H9 (cell line): Measurements from ENCODE around the gene RAPGEF6. TPM values are rescaled to one million over a fixed set of nuclear protein-coding genes. Genes with fewer than 3 reads are reported as not detected.
"Not testable (repeated sequence)": the region's sequence is repeated elsewhere in the genome, so short reads cannot be mapped to it uniquely, and the experiment has no call there.

Experiments
- DNase-seq: peaks from one replicate; pipeline ENCODE4 v3.0.0-alpha.2; 2017
- H2AFZ ChIP-seq: one replicate; pipeline ENCODE4 v1.6.1; 2013; ENCODE audit warnings: mild to moderate bottlenecking, low read length, control low read depth, moderate library complexity
- H2AK5ac ChIP-seq: 2 replicates; pipeline ENCODE4 v1.6.1; 2013; ENCODE audit warnings: low read length, control low read depth, mixed read lengths; ENCODE audit not compliant: insufficient read length
- H2BK120ac ChIP-seq: one replicate; pipeline ENCODE4 v1.6.1; 2013; ENCODE audit warnings: low read depth, mild to moderate bottlenecking, low read length, control low read depth, inconsistent platforms; ENCODE audit not compliant: poor library complexity, severe bottlenecking
- H2BK12ac ChIP-seq: 2 replicates; pipeline ENCODE4 v1.6.1; 2013; ENCODE audit warnings: low read length, control low read depth, mixed read lengths, low read depth; ENCODE audit not compliant: insufficient read length
- H2BK15ac ChIP-seq: 2 replicates; pipeline ENCODE4 v1.6.1; 2013; ENCODE audit warnings: low read depth, low read length, control low read depth
- H2BK20ac ChIP-seq: one replicate; pipeline ENCODE4 v1.6.1; 2013; ENCODE audit warnings: low read depth, mild to moderate bottlenecking, low read length, control low read depth, inconsistent platforms; ENCODE audit not compliant: poor library complexity, severe bottlenecking
- H2BK5ac ChIP-seq: 2 replicates; pipeline ENCODE4 v1.6.1; 2013; ENCODE audit warnings: low read length, control low read depth, mixed read lengths; ENCODE audit not compliant: insufficient read length
- H3K14ac ChIP-seq: 2 replicates; pipeline ENCODE4 v1.6.1; 2013; ENCODE audit warnings: low read length, control low read depth; ENCODE audit not compliant: insufficient read depth
- H3K18ac ChIP-seq: 2 replicates; pipeline ENCODE4 v1.6.1; 2013; ENCODE audit warnings: low read depth, mild to moderate bottlenecking, mixed read lengths, low read length, control low read depth; ENCODE audit not compliant: insufficient read length
- H3K23ac ChIP-seq: 2 replicates; pipeline ENCODE4 v1.6.1; 2013; ENCODE audit warnings: low read length, control low read depth, mixed read lengths, low read depth; ENCODE audit not compliant: insufficient read length
- H3K23me2 ChIP-seq: 2 replicates; pipeline ENCODE4 v1.6.1; 2013; ENCODE audit warnings: low read depth, mild to moderate bottlenecking, mixed read lengths, low read length, control low read depth; ENCODE audit not compliant: insufficient read length, poor library complexity, severe bottlenecking
- H3K27ac ChIP-seq: 2 replicates; pipeline ENCODE4 v1.5.1; 2013; ENCODE audit warnings: low read length, control low read depth, mixed read lengths, low read depth; ENCODE audit not compliant: insufficient read length
- H3K27me3 ChIP-seq: 2 replicates; pipeline ENCODE4 v1.6.1; 2013; ENCODE audit warnings: low read length, control low read depth, inconsistent platforms; ENCODE audit not compliant: insufficient read depth
- H3K4ac ChIP-seq: 2 replicates; pipeline ENCODE4 v1.6.1; 2013; ENCODE audit warnings: low read depth, mild to moderate bottlenecking, control low read depth, inconsistent platforms, low read length, moderate library complexity
- H3K4me1 ChIP-seq: 2 replicates; pipeline ENCODE4 v1.6.1; 2013; ENCODE audit warnings: low read length, control low read depth, inconsistent platforms; ENCODE audit not compliant: insufficient read depth
- H3K4me2 ChIP-seq: 2 replicates; pipeline ENCODE4 v1.6.1; 2013; ENCODE audit warnings: low read length, control low read depth, mixed read lengths; ENCODE audit not compliant: insufficient read length, insufficient read depth
- H3K56ac ChIP-seq: 2 replicates; pipeline ENCODE4 v1.6.1; 2013; ENCODE audit warnings: low read depth, mild to moderate bottlenecking, mixed read lengths, low read length, control low read depth; ENCODE audit not compliant: insufficient read length
- H3K79me1 ChIP-seq: 2 replicates; pipeline ENCODE4 v1.6.1; 2013; ENCODE audit warnings: low read depth, mild to moderate bottlenecking, moderate library complexity, low read length, control low read depth, inconsistent platforms; ENCODE audit not compliant: insufficient read depth, poor library complexity, severe bottlenecking
- H3K79me2 ChIP-seq: 2 replicates; pipeline ENCODE4 v1.6.1; 2013; ENCODE audit warnings: low read length, control low read depth, inconsistent platforms; ENCODE audit not compliant: insufficient read depth
- H3K9ac ChIP-seq: 2 replicates; pipeline ENCODE4 v1.6.1; 2013; ENCODE audit warnings: low read length, control low read depth, mixed read lengths; ENCODE audit not compliant: insufficient read length; ENCODE audit errors: extremely low read depth
- H3K9me3 ChIP-seq: one replicate; pipeline ENCODE4 v1.6.1; 2013; ENCODE audit warnings: low read depth, low read length, inconsistent platforms; ENCODE audit not compliant: control insufficient read depth
- H3T11ph ChIP-seq: one replicate; pipeline ENCODE4 v1.6.1; 2013; ENCODE audit warnings: mild to moderate bottlenecking, low read length, control low read depth, inconsistent platforms
- H4K20me1 ChIP-seq: one replicate; pipeline ENCODE4 v1.6.1; 2013; ENCODE audit not compliant: control insufficient read depth, insufficient read length, insufficient read depth
- H4K5ac ChIP-seq: 2 replicates; pipeline ENCODE4 v1.6.1; 2013; ENCODE audit warnings: low read depth, mild to moderate bottlenecking, mixed read lengths, low read length, control low read depth; ENCODE audit not compliant: insufficient read length
- H4K8ac ChIP-seq: replicated peaks from 2 replicates; pipeline ENCODE4 v1.6.1; 2013; ENCODE audit warnings: low read length, control low read depth, mixed read lengths, low read depth; ENCODE audit not compliant: insufficient read length
- H4K91ac ChIP-seq: 2 replicates; pipeline ENCODE4 v1.6.1; 2013; ENCODE audit warnings: low read depth, mild to moderate bottlenecking, moderate library complexity, mixed read lengths, low read length, control low read depth; ENCODE audit not compliant: insufficient read length
- H3K27ac Mint-ChIP-seq, 3 experiments: 2 replicates in 2 of 3; 3 replicates in 1 of 3; pipeline ENCODE4 v1.8.0; 2020 to 2021; ENCODE audit warnings: mixed read lengths in 3 of 3, mild to moderate bottlenecking in 1 of 3, moderate library complexity in 1 of 3
- H3K27me3 Mint-ChIP-seq: 2 replicates; pipeline ENCODE4 v1.8.0; 2021; ENCODE audit warnings: low read depth, mild to moderate bottlenecking, moderate library complexity, mixed read lengths
- H3K36me3 Mint-ChIP-seq, 3 experiments: 2 replicates in 2 of 3; 3 replicates in 1 of 3; pipeline ENCODE4 v1.8.0; 2020 to 2021; ENCODE audit warnings: low read depth in 3 of 3, mixed read lengths in 3 of 3; ENCODE audit not compliant: insufficient read depth in 1 of 3
- H3K4me1 Mint-ChIP-seq, 2 experiments: 2 replicates each; pipeline ENCODE4 v1.8.0; 2020; ENCODE audit warnings: mixed read lengths in 2 of 2
- H3K4me3 Mint-ChIP-seq, 2 experiments: 2 replicates in 1 of 2; 3 replicates in 1 of 2; pipeline ENCODE4 v1.8.0; 2020 to 2021; ENCODE audit warnings: mild to moderate bottlenecking in 2 of 2, mixed read lengths in 2 of 2, moderate library complexity in 1 of 2
- H3K9me3 Mint-ChIP-seq, 2 experiments: 2 replicates in 1 of 2; 3 replicates in 1 of 2; pipeline ENCODE4 v1.8.0; 2020; ENCODE audit warnings: mild to moderate bottlenecking in 2 of 2, mixed read lengths in 2 of 2, moderate library complexity in 1 of 2
- WGBS: extraction: QIAGEN DNeasy Blood & Tissue Kit; methylation state at CpG from one replicate; pipeline ENCODE4 v1.1.7; 2013; ENCODE audit warnings: missing lambda C conversion rate, low lambda C conversion rate, mixed read lengths; ENCODE audit not compliant: insufficient read length; ENCODE audit errors: extremely low coverage; 5-methylcytosine and 5-hydroxymethylcytosine counted together
- total RNA-seq: library from RNA; stranded (reverse); gene quantifications from 2 replicates; pipeline ENCODE4 v1.2.1, GENCODE V29; 2021
- TF ChIP-seq, protein P1 (sequence below): fragments of 200-600 bp; sonication (generic); conservative IDR thresholded peaks from 3 replicates; pipeline ENCODE4 v1.8.0; 2021; ENCODE audit warnings: antibody characterized with exemption, mild to moderate bottlenecking

The RAPGEF6 gene
- total RNA-seq, 1 experiment from 2014 or later: 19.7 TPM

DNA sequence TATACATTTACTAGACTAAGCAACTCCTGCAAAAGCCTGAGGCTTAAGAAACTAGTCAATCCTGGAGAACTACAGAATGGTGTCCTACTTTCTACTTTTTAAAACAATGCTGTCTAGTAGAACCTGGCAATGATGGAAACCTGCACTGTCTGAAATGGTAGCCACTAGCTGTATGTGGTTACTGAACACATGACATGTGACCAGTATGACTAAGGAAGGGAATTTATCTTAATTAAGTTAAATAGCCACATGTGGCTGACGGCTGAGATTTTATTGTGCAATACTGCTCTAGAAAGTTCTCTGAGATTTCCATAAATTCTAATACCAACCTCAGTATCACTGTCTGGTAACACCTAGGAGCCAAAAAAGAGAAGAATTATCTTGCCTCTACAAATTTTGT is 44.9 kb upstream of the RAPGEF6 start:
- no CpG with 5 or more reads among the region's 1 CpG for WGBS
- no peak overlapping the region for H3K4me3 Mint-ChIP-seq

DNA sequence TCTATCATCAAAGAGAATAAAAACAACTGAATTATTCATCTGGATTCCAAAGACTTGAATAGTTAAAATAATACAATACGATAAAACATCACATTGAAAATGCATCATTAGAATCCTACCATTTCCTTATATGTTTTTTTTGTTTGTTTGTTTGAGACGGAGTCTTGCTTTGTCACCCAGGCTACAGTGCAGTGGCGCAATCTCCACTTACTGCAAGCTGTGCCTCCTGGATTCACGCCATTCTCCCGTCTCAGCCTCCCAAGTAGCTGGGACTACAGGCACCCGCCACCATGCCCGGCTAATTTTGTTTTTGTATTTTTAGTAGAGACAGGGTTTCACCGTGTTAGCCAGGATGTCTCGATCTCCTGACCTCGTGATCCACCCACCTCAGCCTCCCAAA is 43.2 kb upstream of the RAPGEF6 start:
- H3K27ac Mint-ChIP-seq, H2AK5ac ChIP-seq, H3K4me2 ChIP-seq, H3K14ac ChIP-seq, H3K9me3 Mint-ChIP-seq, H4K8ac ChIP-seq, H4K5ac ChIP-seq, H3K4me3 Mint-ChIP-seq, H3K79me2 ChIP-seq, H2BK12ac ChIP-seq, H3K4me1 ChIP-seq, H3K79me1 ChIP-seq, H3K9me3 ChIP-seq, H2BK120ac ChIP-seq, H3K4ac ChIP-seq, H4K91ac ChIP-seq, H2AFZ ChIP-seq, H2BK15ac ChIP-seq, H3K9ac ChIP-seq, H3K4me1 Mint-ChIP-seq, H4K20me1 ChIP-seq, H3K18ac ChIP-seq, H3K23me2 ChIP-seq, H3K23ac ChIP-seq, H3K27ac ChIP-seq, H3K27me3 Mint-ChIP-seq, H2BK20ac ChIP-seq, H3K56ac ChIP-seq, H2BK5ac ChIP-seq, DNase-seq, H3K27me3 ChIP-seq, H3T11ph ChIP-seq: not testable (repeated sequence)
- WGBS: no CpG with 5 or more reads among the region's 10 CpGs
- H3K36me3 Mint-ChIP-seq: peaks cover 6 to 21% (median 20%) of the 10 kb centered on the region in 3 experiments; a peak in 4 of 7 replicates

More for the DNA sequence above, 44.9 kb upstream of the RAPGEF6 start:
- Histone ChIP-seq H3K9me3 (no peaks in the 10 kb centered on the region), H2AFZ (no peak overlapping the region), H2AK5ac (no peak overlapping the region), H2BK5ac (no peak overlapping the region), H3K4ac (no peak overlapping the region), H3K79me1 (no peaks in the 10 kb centered on the region), H3K14ac (no peak overlapping the region), H3K79me2 (no peaks in the 10 kb centered on the region), H3K4me1 (no peaks in the 10 kb centered on the region), H2BK12ac (no peak overlapping the region), H4K91ac (no peak overlapping the region), H4K20me1 (no peaks in the 10 kb centered on the region), H3K23me2 (no peaks in the 10 kb centered on the region), H3K56ac (no peak overlapping the region), H3T11ph (no peak overlapping the region), H3K18ac (no peak overlapping the region), H4K5ac (no peak overlapping the region), H3K4me2 (no peak overlapping the region), H3K23ac (no peak overlapping the region), H4K8ac (no peak overlapping the region), H2BK15ac (no peak overlapping the region), H2BK120ac (no peak overlapping the region), H3K9ac (no peak overlapping the region), H2BK20ac (no peak overlapping the region), H3K27me3 (no peaks in the 10 kb centered on the region), H3K27ac (no peak overlapping the region)
- peaks cover 6 to 19% (median 18%) of the 10 kb centered on the region in 3 experiments; a peak in 4 of 7 replicates for H3K36me3 Mint-ChIP-seq
- TF ChIP-seq, protein P1, sequence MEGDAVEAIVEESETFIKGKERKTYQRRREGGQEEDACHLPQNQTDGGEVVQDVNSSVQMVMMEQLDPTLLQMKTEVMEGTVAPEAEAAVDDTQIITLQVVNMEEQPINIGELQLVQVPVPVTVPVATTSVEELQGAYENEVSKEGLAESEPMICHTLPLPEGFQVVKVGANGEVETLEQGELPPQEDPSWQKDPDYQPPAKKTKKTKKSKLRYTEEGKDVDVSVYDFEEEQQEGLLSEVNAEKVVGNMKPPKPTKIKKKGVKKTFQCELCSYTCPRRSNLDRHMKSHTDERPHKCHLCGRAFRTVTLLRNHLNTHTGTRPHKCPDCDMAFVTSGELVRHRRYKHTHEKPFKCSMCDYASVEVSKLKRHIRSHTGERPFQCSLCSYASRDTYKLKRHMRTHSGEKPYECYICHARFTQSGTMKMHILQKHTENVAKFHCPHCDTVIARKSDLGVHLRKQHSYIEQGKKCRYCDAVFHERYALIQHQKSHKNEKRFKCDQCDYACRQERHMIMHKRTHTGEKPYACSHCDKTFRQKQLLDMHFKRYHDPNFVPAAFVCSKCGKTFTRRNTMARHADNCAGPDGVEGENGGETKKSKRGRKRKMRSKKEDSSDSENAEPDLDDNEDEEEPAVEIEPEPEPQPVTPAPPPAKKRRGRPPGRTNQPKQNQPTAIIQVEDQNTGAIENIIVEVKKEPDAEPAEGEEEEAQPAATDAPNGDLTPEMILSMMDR: no peak
- no peaks in the 10 kb centered on the region for H3K27me3 Mint-ChIP-seq
- no peaks in the 10 kb centered on the region for H3K9me3 Mint-ChIP-seq
- no peak for DNase-seq
- no peaks in the 10 kb centered on the region for H3K4me1 Mint-ChIP-seq
- no peak overlapping the region for H3K27ac Mint-ChIP-seq
